NCI-H187 treated with DMSO at 0.1 percent for 48 hours (cell line): Measurements from ENCODE around the gene RILP.

Source experiments
- DNase-seq: peaks from one replicate; lab custom pipeline; 2025; lab: John Stamatoyannopoulos, UW

Gene RILP

DNA sequence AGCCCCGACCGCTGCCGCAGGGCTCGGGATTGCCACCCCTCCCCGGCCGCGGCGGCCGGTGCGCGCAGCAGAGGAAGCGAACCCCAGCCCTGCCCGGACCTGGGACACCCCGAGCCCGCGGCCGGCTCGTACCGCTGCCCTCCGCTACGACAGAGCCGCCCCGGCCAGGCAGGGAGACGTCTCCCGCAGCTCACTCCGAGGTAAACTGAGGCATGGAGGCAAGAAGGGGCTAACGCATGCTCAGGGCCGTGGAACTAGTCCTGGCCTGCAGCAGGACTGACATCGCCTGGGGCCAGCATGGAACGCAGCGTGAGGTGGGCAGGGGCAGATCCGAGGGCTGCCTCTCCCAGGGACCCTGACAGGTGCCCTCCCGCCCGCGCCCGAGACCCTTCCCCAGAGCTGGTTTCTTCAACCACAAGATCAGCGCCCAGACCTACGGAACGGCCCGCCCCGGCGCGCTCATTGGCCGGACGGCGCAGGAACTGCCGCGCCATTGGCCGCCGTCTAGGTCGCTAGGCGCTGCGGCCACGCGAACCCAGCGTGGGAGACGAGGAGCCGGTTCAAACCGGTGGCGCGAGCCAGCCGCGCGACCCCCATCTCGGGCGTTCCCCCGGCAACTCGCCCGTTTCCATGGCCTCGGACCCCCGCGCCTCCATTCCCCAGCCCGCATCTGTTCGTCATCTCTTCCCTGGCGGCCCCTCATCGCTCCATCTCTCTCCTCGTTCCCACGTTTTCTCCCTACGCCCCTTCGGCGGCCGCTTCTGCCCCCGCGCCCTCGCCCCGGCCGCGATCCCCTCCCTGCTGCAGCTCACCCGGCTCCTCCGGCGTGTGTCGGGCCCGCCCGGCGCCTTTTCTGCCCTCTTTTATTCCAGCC, 21.4 kb downstream of the RILP start, which contains the start of gene SLC43A2:
Gene SLC43A2 (minus strand): TSS at position 853 of the 874 bp plus-strand sequence. CDS start 960 bp downstream, outside the sequence.
- DNase-seq = no peak

DNA sequence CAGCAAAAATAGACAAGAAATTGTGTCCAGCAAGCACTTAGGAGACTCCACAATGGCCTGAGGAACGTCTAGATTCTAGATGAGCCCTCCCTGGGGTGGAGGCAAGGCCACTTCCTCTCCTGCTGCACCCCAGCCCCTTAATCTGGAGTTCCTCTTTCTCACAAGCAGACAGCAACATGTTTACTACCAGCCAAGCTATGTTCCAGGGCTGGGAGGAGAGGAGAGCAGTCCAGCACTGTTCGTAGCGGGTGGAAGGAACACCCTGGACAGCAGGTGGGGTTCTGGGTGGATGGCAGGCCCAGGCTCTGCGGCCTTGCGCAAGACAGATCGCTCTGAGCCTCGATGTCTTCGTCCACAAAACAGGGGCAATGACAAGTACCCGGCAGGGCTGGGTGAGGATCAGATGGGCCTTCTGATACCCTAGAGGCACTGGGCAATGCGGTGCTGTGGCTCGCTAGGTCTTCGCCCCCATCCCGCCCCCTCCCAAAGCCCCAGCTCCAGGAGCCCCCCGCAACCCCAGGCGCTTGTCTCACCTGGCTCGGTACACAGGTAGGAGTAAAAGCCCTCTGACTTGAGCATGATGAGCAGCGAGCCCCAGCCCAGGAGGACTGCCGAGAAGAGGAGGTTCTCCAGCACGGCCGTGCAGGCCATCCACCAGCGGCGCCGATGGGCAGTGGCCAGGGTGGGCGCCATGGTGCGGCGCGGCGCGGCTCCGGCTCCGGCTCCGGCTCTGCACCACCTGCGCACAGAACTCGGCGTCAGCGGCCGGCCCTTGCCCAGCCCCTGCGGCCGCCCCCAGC, 22.3 kb downstream of the RILP start:
- no peak for DNase-seq

DNA sequence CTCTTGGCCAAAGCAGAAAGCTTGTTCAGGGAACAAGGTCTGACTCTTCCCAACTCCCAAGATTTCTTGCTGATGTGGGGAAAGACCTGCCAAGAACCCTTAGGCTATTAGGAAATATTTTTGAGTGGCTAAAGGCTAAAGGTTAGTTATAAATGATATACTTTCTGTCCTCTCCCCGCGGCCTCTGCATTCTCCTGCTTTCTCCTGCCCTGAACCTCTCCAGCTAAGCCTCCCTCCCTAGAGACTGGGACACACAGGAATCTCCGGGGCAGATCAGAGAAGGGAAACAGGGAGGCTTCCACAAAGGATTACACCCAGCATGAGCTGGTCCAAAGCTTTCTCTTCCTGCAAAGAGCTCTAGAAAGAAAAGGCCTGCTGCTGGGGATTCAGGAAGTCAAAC, 23.3 kb downstream of the RILP start:
- no peak for DNase-seq

DNA sequence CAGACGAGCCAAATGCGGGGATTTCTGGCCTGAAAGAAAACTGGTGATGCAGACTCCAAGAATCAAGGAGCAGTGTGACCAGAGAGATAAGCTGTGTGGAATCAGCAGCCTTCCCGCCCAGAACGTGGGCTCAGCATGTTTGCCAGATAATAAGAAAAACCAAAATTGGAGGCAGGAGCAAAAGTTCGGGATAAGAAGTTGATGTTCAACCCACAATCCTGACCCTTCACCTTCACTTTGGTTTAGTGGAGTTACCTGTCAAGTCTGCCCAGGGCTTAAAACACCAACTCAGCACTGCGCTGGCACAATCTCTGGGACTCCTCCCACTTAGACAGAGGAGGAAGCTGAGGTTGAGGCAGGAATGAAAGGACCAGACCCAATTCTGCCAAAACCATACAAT, 24.1 kb downstream of the RILP start:
- DNase-seq = no peak

DNA sequence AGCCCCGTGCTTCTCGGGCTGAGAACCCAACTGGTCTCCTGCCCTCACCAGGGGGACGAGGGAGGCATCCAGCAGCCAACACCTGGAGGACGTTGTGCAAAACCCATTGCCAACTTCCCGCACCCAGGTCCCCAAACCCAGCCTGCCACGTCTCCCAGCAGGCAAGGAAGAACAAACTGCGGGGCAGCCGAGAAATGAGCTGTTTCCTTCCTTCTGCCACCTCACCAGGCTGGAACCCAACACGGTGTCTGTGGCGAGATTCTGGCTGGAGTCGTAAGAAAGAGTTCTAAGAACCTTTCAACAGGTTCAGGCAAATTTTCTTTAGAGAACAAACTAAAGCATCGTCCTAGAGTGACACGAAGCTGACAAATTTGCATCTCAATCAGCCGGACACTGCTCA, 24.6 kb downstream of the RILP start:
- DNase-seq = no peak

DNA sequence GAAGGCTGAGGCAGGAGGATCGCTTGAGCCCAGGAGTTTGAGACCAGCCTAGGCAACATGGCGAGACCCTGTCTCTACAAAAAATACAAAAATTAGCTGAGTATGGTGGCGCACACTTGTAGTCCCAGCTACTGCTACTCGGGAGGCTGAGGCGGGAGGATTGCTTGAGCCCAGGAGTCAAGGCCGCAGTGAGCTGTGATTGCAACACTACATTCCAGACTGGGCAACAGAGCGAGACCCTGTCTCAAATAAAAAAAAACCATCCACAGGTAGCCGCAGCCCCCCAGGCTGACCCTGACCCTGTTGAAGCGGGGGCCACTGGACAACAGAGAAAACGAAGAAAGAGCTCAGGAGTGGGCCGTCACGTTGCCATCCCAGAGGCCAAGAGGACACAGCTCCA, 25.0 kb downstream of the RILP start:
- DNase-seq = no peak

DNA sequence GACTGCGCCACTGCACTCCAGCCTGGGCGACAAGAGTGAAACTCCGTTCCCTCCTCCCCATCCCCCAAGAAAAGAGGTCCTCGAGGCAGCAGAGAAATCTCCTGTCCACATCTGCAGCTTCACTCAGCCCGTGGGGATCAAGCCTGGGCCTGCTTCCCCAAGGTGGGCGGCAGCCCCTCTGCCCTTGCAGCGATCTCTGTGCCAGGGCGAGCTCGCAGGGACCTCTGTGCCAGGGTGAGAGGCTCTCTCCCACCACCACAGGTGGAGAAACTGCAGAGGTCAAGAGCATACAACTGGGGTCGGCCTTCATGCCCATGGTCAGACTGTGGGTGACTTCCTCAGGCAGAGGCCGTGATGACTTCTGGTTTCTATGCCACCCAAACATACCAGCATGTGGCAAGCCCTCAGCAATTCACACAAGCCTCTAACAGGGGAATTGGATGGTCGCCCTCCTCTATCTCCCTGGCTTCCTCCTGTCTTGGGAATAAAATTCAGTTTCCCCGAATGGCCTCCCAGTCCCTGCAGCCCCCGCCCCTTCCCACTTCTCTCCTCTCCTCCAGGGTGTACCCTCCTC, 26.5 kb downstream of the RILP start:
- DNase-seq = no peak

DNA sequence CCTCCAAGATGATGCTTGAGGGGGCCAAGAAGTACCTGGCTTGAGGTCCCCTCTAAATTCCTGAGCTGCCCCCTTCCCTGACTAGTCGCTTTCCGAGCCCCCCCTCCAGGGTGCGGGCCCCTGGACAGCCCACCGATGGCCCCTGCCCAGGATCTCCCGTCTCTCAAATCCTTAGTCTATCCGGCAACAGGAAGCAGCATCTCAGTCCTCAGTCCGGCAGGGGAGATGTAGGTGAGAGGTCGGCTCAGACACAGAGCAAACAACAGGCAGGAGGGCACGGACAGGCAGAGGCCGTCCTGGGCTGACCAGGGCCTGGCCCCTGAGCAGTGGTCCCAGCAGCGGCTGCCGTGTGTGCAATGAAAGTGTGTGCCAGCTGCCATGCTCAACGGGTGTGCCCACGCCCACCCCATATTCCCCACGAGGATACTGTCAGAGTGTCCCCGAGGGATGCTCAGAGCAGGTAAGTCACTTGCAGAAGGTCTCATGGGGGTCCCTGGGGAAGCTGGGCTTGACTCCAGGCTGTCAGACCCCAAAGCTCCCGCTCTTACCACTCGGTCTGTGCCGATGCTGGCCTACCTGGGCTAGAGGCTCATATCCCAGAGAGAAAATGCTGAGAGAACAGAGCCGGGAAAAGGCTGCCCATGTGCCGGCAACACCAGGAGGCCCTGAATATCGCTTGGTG, 28.3 kb downstream of the RILP start:
- DNase-seq = no peak

DNA sequence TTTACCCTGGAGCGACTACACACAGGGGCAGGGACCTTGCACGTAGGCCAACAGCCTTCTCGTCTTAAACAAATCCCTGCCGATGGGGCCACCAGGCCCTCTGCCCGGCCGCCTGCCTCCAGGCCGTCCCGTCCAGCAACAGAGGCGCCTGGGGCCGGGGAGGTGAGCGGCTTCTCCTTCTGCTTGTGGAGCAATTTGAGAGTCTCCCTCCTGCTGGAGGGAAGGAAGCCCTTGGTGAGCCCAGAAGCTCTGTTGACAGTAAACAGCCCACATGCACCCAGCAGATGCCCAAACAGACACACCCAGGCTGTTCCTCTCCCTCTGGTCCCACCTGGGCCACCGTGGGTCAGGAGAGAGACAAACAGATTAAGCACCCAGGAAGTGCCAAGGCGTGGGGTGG, 29.2 kb downstream of the RILP start:
- DNase-seq = no peak

DNA sequence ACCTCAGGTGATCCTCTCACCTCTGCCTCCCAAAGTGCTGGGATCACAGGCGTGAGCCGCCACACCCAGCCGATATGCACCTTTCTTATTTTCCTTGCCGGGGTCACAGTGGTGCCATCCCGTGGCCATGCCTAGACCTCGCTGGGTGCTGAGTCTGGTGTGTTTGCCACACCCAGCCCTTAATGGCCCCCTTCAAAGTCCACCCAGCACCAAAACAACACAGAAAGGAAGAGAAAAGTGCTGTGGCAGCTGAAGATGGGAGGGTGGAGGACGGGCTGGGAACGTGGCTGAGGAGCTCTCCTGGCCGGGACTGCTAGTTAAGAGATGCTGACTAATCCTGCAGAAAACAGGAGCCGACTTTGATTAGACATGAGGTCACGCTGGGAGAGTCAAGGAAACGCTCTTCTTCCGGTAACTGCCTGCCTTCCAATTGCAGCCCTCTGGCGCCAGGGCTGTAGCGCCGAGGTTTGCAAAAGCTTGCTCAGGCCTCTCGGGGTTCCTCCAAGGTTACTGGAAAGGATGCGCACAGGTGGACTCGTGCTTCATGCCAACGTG, 32.0 kb downstream of the RILP start:
- DNase-seq = no peak

DNA sequence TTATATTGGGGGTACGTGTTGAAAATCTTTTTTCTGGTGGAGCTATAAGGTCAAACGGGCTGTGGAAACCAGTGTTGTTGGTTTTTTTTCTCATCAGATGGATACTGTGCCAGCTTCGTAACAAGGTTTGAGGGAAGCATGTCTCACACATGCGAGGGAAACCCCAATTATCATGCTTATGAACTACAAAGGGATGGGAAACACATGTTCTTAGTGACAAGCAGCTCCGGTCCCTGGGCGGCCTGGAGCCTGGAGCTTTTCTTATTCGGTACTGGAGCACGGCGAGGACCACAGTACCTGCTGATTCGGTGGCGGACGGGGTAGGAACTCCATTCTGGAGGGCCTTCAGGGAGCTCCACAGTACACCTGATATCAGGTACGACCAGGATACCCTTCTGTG, 33.6 kb downstream of the RILP start:
- DNase-seq = no peak

DNA sequence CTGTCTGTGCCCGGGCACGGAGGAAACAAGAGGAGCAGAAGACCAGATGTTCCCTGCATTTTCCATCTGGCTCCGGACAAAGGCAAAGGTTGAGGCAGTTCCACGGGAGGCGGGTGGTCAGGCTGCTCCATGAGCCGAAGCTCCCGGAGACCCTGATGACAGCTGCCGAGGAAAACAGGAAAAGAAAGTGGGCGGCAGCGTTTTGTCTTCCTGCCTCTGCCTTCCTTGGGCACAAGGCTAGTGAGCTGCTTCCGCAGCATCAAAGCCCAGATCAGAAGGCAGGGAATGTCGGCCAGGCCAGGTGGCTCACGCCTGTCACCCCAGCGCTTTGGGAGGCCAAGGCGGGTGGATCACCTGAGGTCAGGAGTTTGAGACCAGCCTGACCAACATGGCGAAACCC, 37.3 kb downstream of the RILP start:
- no peak for DNase-seq

DNA sequence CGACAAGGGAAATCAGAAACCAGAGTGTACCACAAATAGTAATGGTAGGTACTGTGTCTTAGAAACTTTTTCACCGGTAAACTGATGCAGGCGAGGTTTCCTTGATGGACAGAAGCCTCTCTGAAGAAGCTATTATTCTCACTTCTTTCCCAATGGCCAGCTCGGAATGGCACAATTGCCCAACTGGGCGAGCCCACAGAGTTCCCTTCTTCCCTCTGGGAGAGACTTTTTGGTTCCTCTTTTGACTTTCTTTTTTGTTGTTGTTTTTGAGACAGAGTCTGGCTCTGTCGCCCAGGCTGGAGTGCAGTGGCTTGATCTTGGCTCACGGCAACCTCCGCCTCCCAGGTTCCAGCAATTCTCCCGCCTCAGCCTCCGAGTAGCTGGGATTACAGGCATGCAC, 38.0 kb downstream of the RILP start:
- DNase-seq = no peak

DNA sequence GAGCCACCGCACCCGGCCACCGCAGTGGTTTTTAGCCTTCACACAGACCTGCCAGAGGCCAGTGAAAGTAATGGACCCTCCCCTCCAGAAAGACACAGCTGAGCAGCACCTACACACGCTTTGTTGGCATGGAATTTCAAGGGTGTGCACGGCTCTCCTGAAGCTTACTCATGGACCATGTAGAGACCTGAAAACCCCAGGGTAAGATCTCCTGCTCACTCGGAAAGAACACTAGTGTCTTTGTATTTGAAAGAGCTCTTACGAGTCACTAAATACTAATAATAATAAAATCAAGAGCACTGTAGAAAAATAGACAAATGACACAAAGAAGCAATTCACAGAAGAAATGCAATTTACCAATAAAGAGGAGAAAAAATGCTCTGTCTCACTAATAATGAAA, 41.0 kb downstream of the RILP start:
- no peak for DNase-seq

DNA sequence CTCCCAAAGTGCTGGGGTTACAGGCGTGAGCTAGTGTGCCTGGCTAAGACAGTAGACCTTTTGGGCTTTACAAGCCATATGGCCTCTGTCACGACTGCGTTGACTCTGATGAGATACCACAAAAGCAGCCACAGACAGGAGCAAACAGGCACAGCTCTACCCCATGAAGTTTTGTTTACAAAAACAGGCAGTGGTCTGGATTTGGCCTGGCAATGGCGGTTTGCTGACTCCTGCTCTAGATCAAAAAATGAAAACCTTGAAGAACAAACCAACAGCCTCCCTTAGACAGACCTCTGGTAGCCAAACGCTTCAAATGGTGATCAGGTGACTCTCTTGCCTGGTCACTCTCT, 41.7 kb downstream of the RILP start:
- no peak for DNase-seq

DNA sequence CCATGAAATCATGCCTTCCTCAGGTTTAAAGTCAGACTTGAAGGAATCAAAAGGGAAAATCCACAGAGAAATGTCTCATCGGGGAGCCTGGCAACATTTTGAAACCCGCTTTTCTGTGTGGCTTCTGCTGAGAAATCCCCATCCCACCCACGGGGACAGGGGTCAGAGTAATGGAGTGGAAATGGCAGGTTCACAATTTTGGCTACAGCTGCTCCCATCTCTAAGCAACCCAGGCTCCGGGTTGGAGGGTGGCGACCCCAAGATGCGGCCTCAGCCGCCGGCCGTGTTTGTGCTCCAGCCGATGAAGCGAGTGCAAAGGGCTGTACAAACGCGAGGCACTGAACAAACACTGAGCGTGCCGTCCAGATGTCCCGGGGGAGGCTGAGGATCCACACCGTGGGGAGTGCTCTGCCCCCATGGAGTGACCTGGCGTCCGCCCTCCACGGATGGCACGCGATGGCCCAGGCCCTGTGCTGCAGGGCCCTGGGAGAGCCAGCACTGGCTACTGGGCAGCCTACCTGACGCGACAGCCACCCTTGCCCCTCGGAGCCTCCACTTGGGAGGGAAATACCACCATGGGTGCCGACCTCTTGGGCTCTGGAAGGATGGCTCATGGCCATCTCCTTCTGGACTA, 43.2 kb downstream of the RILP start:
- no peak for DNase-seq

DNA sequence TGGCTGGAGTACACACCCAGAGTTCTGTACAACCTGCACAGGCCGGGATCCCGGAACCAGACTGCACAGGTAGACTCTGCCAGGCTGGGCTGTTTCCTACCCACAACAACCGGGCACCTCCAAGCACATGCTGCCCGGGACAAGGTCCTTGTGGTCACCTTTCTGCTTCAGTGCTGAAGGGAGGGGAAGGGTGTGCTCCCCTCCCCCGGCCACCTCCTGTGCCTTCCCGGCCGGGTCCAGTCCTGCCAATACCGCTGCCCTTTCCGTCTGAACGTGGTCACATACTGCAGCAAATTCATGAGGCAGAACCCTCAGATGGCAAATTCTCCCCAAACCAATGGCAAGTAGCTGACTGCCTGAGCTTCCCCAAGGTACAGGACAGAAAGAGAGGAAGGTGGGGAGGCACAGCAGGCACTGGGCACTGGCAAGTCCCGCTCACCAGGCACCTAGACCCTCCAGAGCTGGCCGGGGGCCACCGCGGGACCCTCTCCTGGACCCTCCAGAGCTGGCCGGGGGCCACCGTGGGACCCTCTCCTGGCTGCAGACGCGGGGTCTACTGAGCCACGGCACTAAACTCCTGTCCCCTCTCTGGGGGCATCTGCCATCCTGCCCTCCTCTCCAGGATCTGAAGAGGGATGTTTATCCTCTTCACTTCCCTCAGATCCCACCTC, 43.9 kb downstream of the RILP start:
- no peak for DNase-seq

DNA sequence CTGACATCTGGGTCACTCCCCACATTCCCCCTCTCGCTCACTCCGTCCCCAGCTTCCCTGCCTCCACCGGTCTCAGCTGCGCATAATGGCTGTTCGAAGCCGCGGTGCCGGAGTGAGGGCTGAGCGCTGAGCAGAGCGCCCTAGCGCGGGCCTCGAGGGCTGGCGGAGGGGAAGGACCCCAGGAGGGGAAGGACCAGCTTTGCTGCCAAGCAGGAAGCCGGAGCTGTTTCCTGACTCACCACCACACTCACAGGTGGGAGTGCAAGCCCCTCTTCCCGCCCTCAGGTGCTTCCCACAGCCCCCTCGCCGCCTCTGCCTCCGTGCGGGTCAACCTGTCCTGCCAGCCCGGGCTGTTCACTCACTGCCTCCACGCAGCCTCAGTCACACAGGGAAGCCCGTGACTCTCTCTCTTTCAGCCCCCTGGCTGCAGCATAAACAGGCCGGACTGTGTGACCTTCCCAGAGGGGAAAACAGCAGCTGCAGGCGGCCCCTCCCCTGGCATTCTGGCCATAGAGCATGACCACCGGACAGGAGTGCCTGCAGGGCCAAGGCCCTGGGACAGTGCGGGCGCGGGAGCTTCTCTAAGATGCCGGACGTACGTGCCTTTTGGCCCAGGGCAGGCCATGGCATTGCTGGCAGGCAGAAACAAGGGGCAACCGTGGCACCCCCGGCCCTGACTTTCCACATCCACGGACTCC, 44.7 kb downstream of the RILP start:
- DNase-seq = no peak

DNA sequence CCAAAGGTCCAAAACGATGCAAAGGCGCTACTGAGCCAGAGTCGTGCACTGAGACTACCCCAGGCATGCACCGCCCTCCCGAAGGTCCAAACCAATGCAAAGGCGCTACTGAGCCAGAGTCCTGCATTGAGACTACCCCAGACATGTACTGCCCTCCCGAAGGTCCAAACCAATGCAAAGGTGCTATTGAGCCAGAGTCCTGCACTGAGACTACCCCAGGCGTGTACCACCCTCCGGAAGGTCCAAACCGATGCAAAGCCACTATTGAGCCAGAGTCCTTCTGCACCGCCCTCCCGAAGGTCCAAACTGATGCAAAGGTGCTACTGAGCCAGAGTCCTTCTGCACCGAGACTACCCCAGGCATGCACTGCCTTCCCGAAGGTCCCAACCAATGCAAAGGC, 48.1 kb downstream of the RILP start:
- DNase-seq = no peak

DNA sequence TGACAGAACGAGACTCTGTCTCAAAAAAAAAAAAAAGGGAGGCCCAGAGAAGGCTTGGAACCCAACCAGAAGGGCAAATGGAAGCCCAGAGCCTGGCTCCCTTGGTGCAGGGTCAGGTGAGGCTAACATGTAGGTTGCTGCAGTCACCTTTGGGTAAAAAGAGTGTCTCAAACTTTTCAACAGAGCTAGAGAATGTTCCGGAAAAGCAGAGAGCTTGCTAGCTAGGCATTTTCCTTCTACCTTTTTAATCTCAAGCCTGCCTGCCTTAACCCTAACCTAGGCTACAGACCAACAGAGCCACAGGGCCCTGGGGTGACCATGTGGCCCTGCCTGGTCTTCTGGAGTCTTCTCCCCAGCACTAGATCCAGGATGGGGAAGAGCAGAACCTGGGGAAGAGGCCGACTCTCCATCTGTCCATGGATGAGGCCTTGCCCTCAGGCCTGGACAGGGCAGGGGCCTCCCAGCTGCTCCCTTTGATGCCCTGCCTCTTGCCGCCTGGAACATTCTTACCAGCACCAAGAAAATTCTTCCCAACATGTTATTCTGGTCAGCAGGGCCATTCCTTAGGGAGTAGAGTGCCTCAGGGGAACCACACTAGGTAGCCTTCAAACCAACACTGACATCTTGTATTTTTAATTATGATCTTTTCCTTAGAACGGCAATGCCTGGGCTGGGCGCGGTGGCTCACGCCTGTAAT, 51.1 kb downstream of the RILP start:
- DNase-seq = no peak
